Stimulated activated CD4-positive, alpha-beta T cell treated with anti-CD3 and anti-CD28 coated beads, TNF-alpha, amount 100 ng/mL, for 4 hours (primary cell): Measurements from ENCODE around the gene DCAF4.
"Not testable (repeated sequence)": the region's sequence is repeated elsewhere in the genome, so short reads cannot be mapped to it uniquely, and the experiment has no call there.

Experiments used
- DNase-seq, 3 experiments: peaks; one replicate each; pipeline ENCODE4 v3.0.0-alpha.2; 2020; ENCODE audit warnings: low read depth in 3 of 3

The DCAF4 gene

GRCh38 chr14:72970824-72971434 is 44.7 kb downstream of the DCAF4 start:
- DNase-seq = no peak

- DNase-seq = no peak
These were observed 48.4 kb downstream of the DCAF4 start for GRCh38 chr14:72974661-72975060.

GRCh38 chr14:72975770-72976169 is 49.5 kb downstream of the DCAF4 start:
- no peak for DNase-seq

- no peak for DNase-seq
These were observed 52.6 kb downstream of the DCAF4 start for GRCh38 chr14:72978856-72979255.

GRCh38 chr14:72980863-72981262 is 54.6 kb downstream of the DCAF4 start:
- no peak for DNase-seq

GRCh38 chr14:72982146-72982708 is 56.0 kb downstream of the DCAF4 start:
- DNase-seq = no peak

- no peak for DNase-seq
These were observed 60.0 kb downstream of the DCAF4 start for GRCh38 chr14:72986214-72986613.

- DNase-seq = no peak
These were observed 60.6 kb downstream of the DCAF4 start for GRCh38 chr14:72986857-72987256.

- DNase-seq = no peak
These were observed 63.9 kb downstream of the DCAF4 start for GRCh38 chr14:72990171-72990570.

GRCh38 chr14:72996916-72997315 is 70.7 kb downstream of the DCAF4 start:
- no peak for DNase-seq

GRCh38 chr14:72998252-72998903 is 72.1 kb downstream of the DCAF4 start:
- DNase-seq = no peak

GRCh38 chr14:72999316-72999715 is 73.1 kb downstream of the DCAF4 start:
- no peak for DNase-seq

GRCh38 chr14:73000073-73000472 is 73.8 kb downstream of the DCAF4 start:
- DNase-seq = no peak

GRCh38 chr14:73003681-73004080 is 77.4 kb downstream of the DCAF4 start:
- no peak for DNase-seq

- DNase-seq = not testable (repeated sequence)
These were observed 78.4 kb downstream of the DCAF4 start for GRCh38 chr14:73004641-73005040.

GRCh38 chr14:73007835-73008234 is 81.6 kb downstream of the DCAF4 start:
- no peak for DNase-seq

- no peak for DNase-seq
These were observed 82.2 kb downstream of the DCAF4 start for GRCh38 chr14:73008501-73008900.
